ENCODE results near the gene RGS7BP.

RGS7BP gene

GRCh38 chr5:64505769-64506566 is at the start of gene RGS7BP:
TSS of gene RGS7BP (plus strand) at chr5:64506015. CDS start at chr5:64506625, 610 bp downstream.
- H3K4me3 ChIP-seq (ENCODE audit: low read length) = no peak within 1 kb of the TSS
- H3K4me1 ChIP-seq (ENCODE audit: low read length) = no peaks in the 10 kb centered on the region
- no peak within 1 kb of the TSS for H3K27ac ChIP-seq (ENCODE audit: low read length)
- no peaks in the 10 kb centered on the region for H3K36me3 ChIP-seq (replicated peaks; ENCODE audit: low read depth, low read length)
- no peak within 1 kb of the TSS for H3K4me2 ChIP-seq (ENCODE audit: low read length)
- H4K20me1 ChIP-seq (ENCODE audit: insufficient read depth, low read length) = no peaks in the 10 kb centered on the region
- H3K79me2 ChIP-seq (ENCODE audit: low read length) = no peaks in the 10 kb centered on the region
- no peak within 1 kb of the TSS for H3K9ac ChIP-seq (ENCODE audit: low read length)
- no peaks in the 10 kb centered on the region for H3K27me3 ChIP-seq (ENCODE audit: low read depth, low read length)
- no peak within 1 kb of the TSS for H2AFZ ChIP-seq (ENCODE audit: low read depth, low read length)
- TF ChIP-seq CTCF (IDR thresholded peaks at IDR 0.05; ENCODE audit: low read depth, low read length) (no peak), EZH2phosphoT487 (IDR thresholded peaks at IDR 0.05; ENCODE audit: low read depth) (no peak)
- H3K9me3 ChIP-seq (ENCODE audit: insufficient read depth, low read length) = no peaks in the 10 kb centered on the region

GRCh38 chr5:64457846-64458245 is 48.0 kb upstream of the RGS7BP start:
- Histone ChIP-seq H3K4me1 (ENCODE audit: low read length) (no peaks in the 10 kb centered on the region), H3K9me3 (ENCODE audit: insufficient read depth, low read length) (no peaks in the 10 kb centered on the region), H3K36me3 (replicated peaks; ENCODE audit: low read depth, low read length) (no peaks in the 10 kb centered on the region), H4K20me1 (ENCODE audit: insufficient read depth, low read length) (no peaks in the 10 kb centered on the region), H3K9ac (ENCODE audit: low read length) (no peak overlapping the region), H3K27me3 (ENCODE audit: low read depth, low read length) (no peaks in the 10 kb centered on the region), H3K4me3 (ENCODE audit: low read length) (no peak overlapping the region), H3K4me2 (ENCODE audit: low read length) (no peak overlapping the region), H3K27ac (ENCODE audit: low read length) (no peak overlapping the region), H3K79me2 (ENCODE audit: low read length) (no peaks in the 10 kb centered on the region), H2AFZ (ENCODE audit: low read depth, low read length) (no peak overlapping the region)
- TF ChIP-seq CTCF (IDR thresholded peaks at IDR 0.05; ENCODE audit: low read depth, low read length) (no peak), EZH2phosphoT487 (IDR thresholded peaks at IDR 0.05; ENCODE audit: low read depth) (no peak)

- Histone ChIP-seq H3K27me3 (ENCODE audit: low read depth, low read length) (no peaks in the 10 kb centered on the region), H2AFZ (ENCODE audit: low read depth, low read length) (no peak overlapping the region), H3K79me2 (ENCODE audit: low read length) (no peaks in the 10 kb centered on the region), H3K9ac (ENCODE audit: low read length) (no peak overlapping the region), H3K4me2 (ENCODE audit: low read length) (no peak overlapping the region), H3K27ac (ENCODE audit: low read length) (no peak overlapping the region), H3K36me3 (replicated peaks; ENCODE audit: low read depth, low read length) (no peaks in the 10 kb centered on the region), H3K9me3 (ENCODE audit: insufficient read depth, low read length) (no peaks in the 10 kb centered on the region), H3K4me1 (ENCODE audit: low read length) (no peaks in the 10 kb centered on the region), H4K20me1 (ENCODE audit: insufficient read depth, low read length) (no peaks in the 10 kb centered on the region), H3K4me3 (ENCODE audit: low read length) (no peak overlapping the region)
- TF ChIP-seq EZH2phosphoT487 (IDR thresholded peaks at IDR 0.05; ENCODE audit: low read depth) = no peak
- no peak for TF ChIP-seq CTCF (IDR thresholded peaks at IDR 0.05; ENCODE audit: low read depth, low read length)
These were observed 46.9 kb upstream of the RGS7BP start for GRCh38 chr5:64458948-64459347.

- Histone ChIP-seq H3K36me3 (replicated peaks; ENCODE audit: low read depth, low read length) (no peaks in the 10 kb centered on the region), H3K9me3 (ENCODE audit: insufficient read depth, low read length) (no peaks in the 10 kb centered on the region), H3K9ac (ENCODE audit: low read length) (no peak overlapping the region), H3K27ac (ENCODE audit: low read length) (no peak overlapping the region), H3K4me2 (ENCODE audit: low read length) (no peak overlapping the region), H2AFZ (ENCODE audit: low read depth, low read length) (no peak overlapping the region), H3K4me3 (ENCODE audit: low read length) (no peak overlapping the region), H4K20me1 (ENCODE audit: insufficient read depth, low read length) (no peaks in the 10 kb centered on the region), H3K79me2 (ENCODE audit: low read length) (no peaks in the 10 kb centered on the region), H3K27me3 (ENCODE audit: low read depth, low read length) (no peaks in the 10 kb centered on the region), H3K4me1 (ENCODE audit: low read length) (no peaks in the 10 kb centered on the region)
- TF ChIP-seq EZH2phosphoT487 (IDR thresholded peaks at IDR 0.05; ENCODE audit: low read depth) = no peak
- no peak for TF ChIP-seq CTCF (IDR thresholded peaks at IDR 0.05; ENCODE audit: low read depth, low read length)
These were observed 43.4 kb upstream of the RGS7BP start for GRCh38 chr5:64462391-64462790.

Measured in OCI-LY3 (cell line).